ENCODE measurements around the gene PRR7. TPM values are rescaled to one million over a fixed set of nuclear protein-coding genes. Genes with fewer than 3 reads are reported as not detected.
"Not testable (repeated sequence)": the region's sequence is repeated elsewhere in the genome, so short reads cannot be mapped to it uniquely, and the experiment has no call there.

Gene PRR7
- total RNA-seq, 1 donor from 2014 or later = 4.4 TPM

GRCh38 chr5:177405805-177406204 lies 40.8 kb upstream of the PRR7 start:
- H3K4me3 Mint-ChIP-seq (ENCODE audit: unreplicated experiment) = no peak overlapping the region
- peaks cover 19% of the 10 kb centered on the region for H3K27me3 Mint-ChIP-seq (ENCODE audit: unreplicated experiment)
- no peak for DNase-seq (ENCODE audit: extremely low spot score, unreplicated experiment)
- peaks cover 16% of the 10 kb centered on the region for H3K4me1 Mint-ChIP-seq (ENCODE audit: unreplicated experiment)
- no peak overlapping the region for H3K27ac Mint-ChIP-seq (ENCODE audit: unreplicated experiment)
- no peaks in the 10 kb centered on the region for H3K36me3 Mint-ChIP-seq (ENCODE audit: unreplicated experiment)
- TF ChIP-seq CTCF (IDR thresholded peaks at IDR 0.05) = no peak
- H3K9me3 Mint-ChIP-seq (ENCODE audit: unreplicated experiment) = no peaks in the 10 kb centered on the region

GRCh38 chr5:177409043-177409801 lies 37.4 kb upstream of the PRR7 start, which contains the start of gene F12:
Gene F12 (minus strand): TSS chr5:177409564. CDS start chr5:177409527, 37 bp downstream.
- TF ChIP-seq CTCF (IDR thresholded peaks at IDR 0.05) = no peak
- Mint-ChIP-seq H3K9me3 (ENCODE audit: unreplicated experiment) (no peaks in the 10 kb centered on the region), H3K4me3 (ENCODE audit: unreplicated experiment) (no peak within 1 kb of the TSS), H3K36me3 (ENCODE audit: unreplicated experiment) (no peaks in the 10 kb centered on the region), H3K27ac (ENCODE audit: unreplicated experiment) (no peak within 1 kb of the TSS), H3K27me3 (ENCODE audit: unreplicated experiment) (peaks cover 2% of the 10 kb centered on the region), H3K4me1 (ENCODE audit: unreplicated experiment) (peaks cover 3% of the 10 kb centered on the region)
- DNase-seq (ENCODE audit: extremely low spot score, unreplicated experiment) = no peak

GRCh38 chr5:177410575-177410974 lies 36.0 kb upstream of the PRR7 start:
- Mint-ChIP-seq H3K9me3 (ENCODE audit: unreplicated experiment) (no peaks in the 10 kb centered on the region), H3K27ac (ENCODE audit: unreplicated experiment) (no peak overlapping the region), H3K4me1 (ENCODE audit: unreplicated experiment) (no peaks in the 10 kb centered on the region), H3K36me3 (ENCODE audit: unreplicated experiment) (no peaks in the 10 kb centered on the region), H3K4me3 (ENCODE audit: unreplicated experiment) (no peak overlapping the region), H3K27me3 (ENCODE audit: unreplicated experiment) (peaks cover 2% of the 10 kb centered on the region)
- no peak for DNase-seq (ENCODE audit: extremely low spot score, unreplicated experiment)
- no peak for TF ChIP-seq CTCF (IDR thresholded peaks at IDR 0.05)

GRCh38 chr5:177412603-177413233 lies 33.9 kb upstream of the PRR7 start:
- Mint-ChIP-seq H3K4me1 (ENCODE audit: unreplicated experiment) (no peaks in the 10 kb centered on the region), H3K4me3 (ENCODE audit: unreplicated experiment) (no peak overlapping the region), H3K9me3 (ENCODE audit: unreplicated experiment) (no peaks in the 10 kb centered on the region), H3K27me3 (ENCODE audit: unreplicated experiment) (peaks cover 2% of the 10 kb centered on the region), H3K27ac (ENCODE audit: unreplicated experiment) (no peak overlapping the region), H3K36me3 (ENCODE audit: unreplicated experiment) (no peaks in the 10 kb centered on the region)
- no peak for TF ChIP-seq CTCF (IDR thresholded peaks at IDR 0.05)
- DNase-seq (ENCODE audit: extremely low spot score, unreplicated experiment) = no peak

GRCh38 chr5:177414481-177414880 lies 32.1 kb upstream of the PRR7 start:
- TF ChIP-seq CTCF (IDR thresholded peaks at IDR 0.05) = no peak
- no peak overlapping the region for H3K4me3 Mint-ChIP-seq (ENCODE audit: unreplicated experiment)
- no peaks in the 10 kb centered on the region for H3K4me1 Mint-ChIP-seq (ENCODE audit: unreplicated experiment)
- no peaks in the 10 kb centered on the region for H3K36me3 Mint-ChIP-seq (ENCODE audit: unreplicated experiment)
- no peaks in the 10 kb centered on the region for H3K9me3 Mint-ChIP-seq (ENCODE audit: unreplicated experiment)
- H3K27ac Mint-ChIP-seq (ENCODE audit: unreplicated experiment) = no peak overlapping the region
- H3K27me3 Mint-ChIP-seq (ENCODE audit: unreplicated experiment) = peaks cover 2% of the 10 kb centered on the region
- no peak for DNase-seq (ENCODE audit: extremely low spot score, unreplicated experiment)

GRCh38 chr5:177417081-177417480 lies 29.5 kb upstream of the PRR7 start:
- H3K36me3 Mint-ChIP-seq (ENCODE audit: unreplicated experiment); H3K4me1 Mint-ChIP-seq (ENCODE audit: unreplicated experiment); H3K27me3 Mint-ChIP-seq (ENCODE audit: unreplicated experiment); H3K4me3 Mint-ChIP-seq (ENCODE audit: unreplicated experiment); DNase-seq (ENCODE audit: extremely low spot score, unreplicated experiment); H3K27ac Mint-ChIP-seq (ENCODE audit: unreplicated experiment); H3K9me3 Mint-ChIP-seq (ENCODE audit: unreplicated experiment): not testable (repeated sequence)

Measured in osteocyte (in vitro differentiated cells).